ENCODE measurements around the gene EGFL7. TPM values are rescaled to one million over a fixed set of nuclear protein-coding genes. Genes with fewer than 3 reads are reported as not detected.
A peak's percentile ranks its signal among the peaks of the same experiment; 100 is the strongest.

EGFL7 gene
- total RNA-seq, 1 experiment from 2014 or later, result 0.81 TPM

- Histone ChIP-seq H3K27me3 (peaks cover 32% of the 10 kb centered on the region), H3K4me1 (peaks cover 17% of the 10 kb centered on the region), H3K4me3 (peak within 1 kb of the TSS; percentile 65), H3K9me3 (replicated peaks) (no peaks in the 10 kb centered on the region), H3K27ac (no peak within 1 kb of the TSS), H3K36me3 (no peaks in the 10 kb centered on the region)
- DNase-seq, result peak; percentile 65 to 75
Observed at GRCh38 chr9:136686794-136687711, 24.3 kb downstream of the EGFL7 start, which contains the start of gene AGPAT2. Gene AGPAT2 (minus strand): TSS chr9:136687457. CDS start chr9:136687357, 100 bp downstream.

- Histone ChIP-seq H3K9me3 (replicated peaks) (no peaks in the 10 kb centered on the region), H3K4me3 (no peak overlapping the region), H3K27me3 (peaks cover 38% of the 10 kb centered on the region), H3K36me3 (no peaks in the 10 kb centered on the region), H3K4me1 (peaks cover 17% of the 10 kb centered on the region), H3K27ac (no peak overlapping the region)
- no peak for DNase-seq
Observed at GRCh38 chr9:136687721-136688223, 25.1 kb downstream of the EGFL7 start.

DNA sequence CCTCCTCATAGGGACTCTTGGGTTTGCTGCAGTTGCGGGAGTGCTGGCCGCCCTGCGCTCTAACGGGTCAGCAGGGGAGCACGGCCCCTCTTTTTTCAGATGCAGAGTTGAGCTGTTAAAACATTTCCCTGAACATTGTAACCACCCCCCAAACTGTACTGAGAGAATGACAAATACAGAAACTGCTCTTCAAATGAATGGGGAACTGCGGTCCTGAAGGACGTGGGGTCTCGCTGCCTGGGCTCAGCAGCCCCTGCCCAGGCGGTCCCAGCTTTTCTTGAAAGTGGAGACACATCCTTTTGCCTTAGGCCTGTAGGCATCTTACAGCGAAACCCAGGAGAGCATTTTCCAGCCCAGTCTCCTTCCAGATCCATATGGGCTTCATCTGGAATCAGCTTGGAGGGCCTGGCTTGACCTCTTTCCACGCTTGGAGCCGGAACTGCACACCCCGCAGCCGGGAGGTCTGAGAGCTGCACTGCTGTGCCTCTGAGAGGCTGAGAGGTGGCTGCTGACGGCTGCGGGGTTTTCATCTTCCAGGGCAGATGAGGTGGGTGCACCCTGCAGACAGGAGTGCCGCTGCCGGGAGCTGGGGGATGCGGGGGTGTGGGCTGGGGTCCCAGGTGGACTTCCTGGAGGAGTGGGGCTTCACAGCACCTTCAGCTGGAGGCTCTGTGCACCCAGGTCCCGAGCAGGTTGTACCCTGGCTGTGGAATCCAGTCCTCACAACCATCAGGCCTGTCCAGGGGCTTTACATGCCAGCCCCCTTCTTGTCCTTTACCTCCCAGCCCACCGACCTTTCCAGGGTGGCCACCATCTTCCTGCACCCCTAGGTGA is 25.8 kb downstream of the EGFL7 start:
- no peak overlapping the region for H3K27ac ChIP-seq
- DNase-seq, result no peak
- no peaks in the 10 kb centered on the region for H3K9me3 ChIP-seq (replicated peaks)
- H3K36me3 ChIP-seq, result no peaks in the 10 kb centered on the region
- H3K4me3 ChIP-seq, result no peak overlapping the region
- H3K4me1 ChIP-seq, result peaks cover 17% of the 10 kb centered on the region
- H3K27me3 ChIP-seq, result peaks cover 45% of the 10 kb centered on the region

GRCh38 chr9:136689108-136689460 is 26.4 kb downstream of the EGFL7 start:
- peaks cover 45% of the 10 kb centered on the region for H3K27me3 ChIP-seq
- H3K27ac ChIP-seq, result no peak overlapping the region
- H3K4me3 ChIP-seq, result no peak overlapping the region
- no peak for DNase-seq
- H3K4me1 ChIP-seq, result peaks cover 20% of the 10 kb centered on the region
- H3K36me3 ChIP-seq, result no peaks in the 10 kb centered on the region
- no peaks in the 10 kb centered on the region for H3K9me3 ChIP-seq (replicated peaks)

GRCh38 chr9:136690104-136690805 is 27.5 kb downstream of the EGFL7 start:
- no peak overlapping the region for H3K27ac ChIP-seq
- peaks cover 27% of the 10 kb centered on the region for H3K4me1 ChIP-seq
- H3K27me3 ChIP-seq, result peaks cover 45% of the 10 kb centered on the region
- DNase-seq, result peak in 1 of 2 experiments; percentile 40
- H3K4me3 ChIP-seq, result no peak overlapping the region
- no peaks in the 10 kb centered on the region for H3K36me3 ChIP-seq
- H3K9me3 ChIP-seq (replicated peaks), result no peaks in the 10 kb centered on the region

GRCh38 chr9:136690806-136691261 is 28.1 kb downstream of the EGFL7 start:
- DNase-seq, result peak; percentile 38 to 45
- peaks cover 45% of the 10 kb centered on the region for H3K27me3 ChIP-seq
- no peaks in the 10 kb centered on the region for H3K36me3 ChIP-seq
- H3K4me1 ChIP-seq, result peaks cover 33% of the 10 kb centered on the region
- H3K4me3 ChIP-seq, result no peak overlapping the region
- H3K9me3 ChIP-seq (replicated peaks), result no peaks in the 10 kb centered on the region
- H3K27ac ChIP-seq, result no peak overlapping the region

GRCh38 chr9:136691316-136692184 is 28.8 kb downstream of the EGFL7 start:
- H3K27ac ChIP-seq, result no peak overlapping the region
- no peaks in the 10 kb centered on the region for H3K9me3 ChIP-seq (replicated peaks)
- peaks cover 40% of the 10 kb centered on the region for H3K4me1 ChIP-seq
- no peak overlapping the region for H3K4me3 ChIP-seq
- peak in 1 of 2 experiments; percentile 39 for DNase-seq
- peaks cover 45% of the 10 kb centered on the region for H3K27me3 ChIP-seq
- no peaks in the 10 kb centered on the region for H3K36me3 ChIP-seq

DNA sequence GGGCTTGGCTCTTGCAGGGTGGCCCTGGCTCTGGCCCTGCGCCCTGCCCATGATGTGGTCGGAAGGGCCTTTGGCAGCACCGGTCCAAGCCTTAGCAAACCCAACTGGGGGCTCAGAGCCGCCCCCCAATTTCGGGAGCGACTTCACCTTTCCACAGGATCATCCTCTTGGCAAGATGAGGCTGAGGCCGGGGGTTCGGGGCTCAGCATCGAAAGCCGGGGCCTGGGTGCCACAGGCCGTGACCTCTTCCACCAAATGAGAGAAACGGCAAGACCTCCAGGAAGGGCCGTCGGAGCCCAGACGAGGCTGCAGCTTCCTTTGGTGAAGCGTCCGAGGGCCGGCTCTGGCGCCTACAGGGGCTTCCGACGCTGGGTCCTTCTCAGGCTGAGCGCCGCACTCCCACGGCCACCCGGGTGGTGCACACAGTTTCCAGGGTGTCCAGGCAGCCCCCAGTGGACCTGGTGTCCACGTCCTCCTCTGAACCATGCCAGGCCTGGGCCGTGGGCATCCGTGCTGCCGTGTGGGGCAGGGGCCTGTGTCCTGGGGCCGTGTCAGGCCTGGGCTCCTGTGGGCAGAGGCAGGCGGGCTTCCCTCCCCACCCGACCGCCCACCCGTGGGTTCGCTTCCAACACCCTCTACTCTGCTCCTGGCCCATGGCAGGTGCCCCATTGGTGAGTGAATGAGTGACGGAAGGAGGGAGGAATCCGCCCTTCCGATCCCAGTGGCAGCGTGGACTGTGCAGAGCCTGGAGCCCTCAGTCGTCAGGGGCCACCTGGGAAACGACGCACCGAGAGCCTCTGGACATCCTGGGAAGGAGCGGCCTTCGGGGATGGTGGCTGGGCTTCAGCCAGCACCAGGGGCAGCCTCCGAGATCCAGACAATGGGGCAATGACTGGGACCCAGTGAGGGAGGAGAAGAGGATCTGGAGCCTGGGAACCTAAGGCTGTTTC is 29.7 kb downstream of the EGFL7 start:
- Histone ChIP-seq H3K4me1 (peaks cover 40% of the 10 kb centered on the region), H3K9me3 (replicated peaks) (no peaks in the 10 kb centered on the region), H3K4me3 (no peak overlapping the region), H3K27me3 (peaks cover 45% of the 10 kb centered on the region), H3K36me3 (no peaks in the 10 kb centered on the region), H3K27ac (no peak overlapping the region)
- DNase-seq, result no peak

GRCh38 chr9:136693135-136693489 is 30.4 kb downstream of the EGFL7 start:
- Histone ChIP-seq H3K27ac (no peak overlapping the region), H3K4me3 (no peak overlapping the region), H3K36me3 (no peaks in the 10 kb centered on the region), H3K4me1 (peaks cover 40% of the 10 kb centered on the region), H3K9me3 (replicated peaks) (no peaks in the 10 kb centered on the region), H3K27me3 (peaks cover 41% of the 10 kb centered on the region)
- no peak for DNase-seq

GRCh38 chr9:136693490-136694162 is 30.9 kb downstream of the EGFL7 start:
- DNase-seq, result no peak
- Histone ChIP-seq H3K4me1 (peaks cover 40% of the 10 kb centered on the region), H3K27ac (no peak overlapping the region), H3K4me3 (no peak overlapping the region), H3K27me3 (peaks cover 36% of the 10 kb centered on the region), H3K36me3 (no peaks in the 10 kb centered on the region), H3K9me3 (replicated peaks) (no peaks in the 10 kb centered on the region)

DNA sequence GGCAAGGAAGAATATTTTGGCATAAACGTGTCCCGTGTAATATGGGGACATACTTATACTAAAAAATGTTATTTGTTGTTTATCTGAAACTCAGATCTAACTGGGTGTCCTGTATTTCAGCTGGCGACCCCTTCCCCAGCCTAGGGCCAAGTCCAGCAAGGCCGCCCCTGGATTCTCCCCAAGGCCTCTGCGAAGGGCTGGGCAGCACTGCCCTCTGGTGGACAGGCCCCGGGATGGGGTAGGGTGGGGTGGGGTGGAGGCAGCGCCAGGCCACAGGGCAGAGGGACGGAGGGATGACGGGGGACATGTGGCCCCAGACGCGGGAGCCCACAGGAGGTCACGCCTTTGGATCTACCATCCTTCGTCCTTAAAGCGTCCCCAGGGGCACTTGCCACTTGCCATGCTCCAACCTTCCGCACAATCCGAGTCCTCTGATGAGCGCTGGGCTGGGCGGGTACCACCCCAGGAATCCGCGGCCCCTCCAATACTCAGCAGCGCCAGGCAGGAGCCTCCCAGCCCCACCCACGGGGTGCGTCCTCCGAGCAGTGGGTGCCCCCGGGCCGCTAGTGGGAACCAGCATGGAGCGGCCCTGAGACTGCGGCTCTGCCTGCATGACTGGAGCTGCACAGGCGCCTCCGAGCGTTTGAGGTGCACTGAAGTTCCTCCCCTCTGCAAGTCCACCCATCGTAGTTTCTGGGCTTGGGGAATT is 31.6 kb downstream of the EGFL7 start:
- Histone ChIP-seq H3K27me3 (peaks cover 29% of the 10 kb centered on the region), H3K9me3 (replicated peaks) (no peaks in the 10 kb centered on the region), H3K36me3 (no peaks in the 10 kb centered on the region), H3K4me3 (no peak overlapping the region), H3K4me1 (peaks cover 40% of the 10 kb centered on the region), H3K27ac (no peak overlapping the region)
- DNase-seq, result peak; percentile 66 to 76

DNA sequence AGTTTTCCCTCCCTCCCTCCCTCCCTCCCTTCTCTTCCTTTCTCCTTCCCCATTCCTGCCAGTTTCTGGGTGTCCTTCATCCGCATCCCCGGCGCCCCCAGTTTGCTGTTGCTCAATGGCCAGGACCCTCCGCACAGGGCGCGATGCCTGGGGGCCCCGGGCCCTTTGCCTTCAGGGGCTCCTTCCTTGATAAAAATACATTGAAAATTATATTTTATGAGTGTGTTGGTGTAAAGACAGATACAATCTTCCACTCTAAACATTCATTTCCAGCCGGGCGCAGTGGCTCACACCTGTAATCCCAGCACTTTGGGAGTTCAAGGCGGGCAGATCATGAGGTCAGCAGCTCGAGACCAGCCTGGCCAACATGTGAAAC is 32.1 kb downstream of the EGFL7 start:
- peaks cover 26% of the 10 kb centered on the region for H3K27me3 ChIP-seq

More for the DNA sequence above, 32.1 kb downstream of the EGFL7 start:
- Histone ChIP-seq H3K9me3 (replicated peaks) (no peaks in the 10 kb centered on the region), H3K36me3 (no peaks in the 10 kb centered on the region), H3K4me3 (no peak overlapping the region), H3K27ac (no peak overlapping the region), H3K4me1 (peaks cover 40% of the 10 kb centered on the region)
- DNase-seq, result no peak
